Neural progenitor cell (in vitro differentiated cells): ENCODE data around the gene IL21. TPM values are rescaled to one million over a fixed set of nuclear protein-coding genes. Genes with fewer than 3 reads are reported as not detected.

ENCODE experiments used
- DNase-seq: peaks from one replicate; pipeline ENCODE4 v3.0.0-alpha.2; 2016; ENCODE audit warnings: low spot score
- H2AFZ ChIP-seq: fragments of 200-600 bp; sonication (generic); replicated peaks from 2 replicates; pipeline ENCODE4 v1.6.1; 2016; ENCODE audit warnings: antibody characterized with exemption
- H3F3A ChIP-seq: fragments of 200-600 bp; sonication (generic); 2 replicates; pipeline ENCODE4 v1.6.1; 2016; ENCODE audit warnings: antibody characterized with exemption, low read depth
- H3K27ac ChIP-seq: fragments of 200-600 bp; sonication (generic); 2 replicates; pipeline ENCODE4 v1.5.1; 2016; ENCODE audit warnings: mild to moderate bottlenecking
- H3K27me3 ChIP-seq: fragments of 200-600 bp; sonication (generic); 2 replicates; pipeline ENCODE4 v1.6.1; 2016; ENCODE audit warnings: mild to moderate bottlenecking, moderate library complexity
- H3K36me3 ChIP-seq: fragments of 200-600 bp; sonication (generic); 2 replicates; pipeline ENCODE4 v1.5.1; 2016
- H3K4me1 ChIP-seq: fragments of 200-600 bp; sonication (generic); 2 replicates; pipeline ENCODE4 v1.6.1; 2016; ENCODE audit warnings: mixed run types
- H3K4me2 ChIP-seq: fragments of 200-600 bp; sonication (generic); 2 replicates; pipeline ENCODE4 v1.6.1; 2016
- H3K4me3 ChIP-seq: fragments of 200-600 bp; sonication (generic); 2 replicates; pipeline ENCODE4 v1.5.1; 2016
- H3K79me2 ChIP-seq: fragments of 200-600 bp; sonication (generic); 2 replicates; pipeline ENCODE4 v1.6.1; 2016; ENCODE audit warnings: low read depth
- H3K9ac ChIP-seq: fragments of 200-600 bp; sonication (generic); 2 replicates; pipeline ENCODE4 v1.6.1; 2016
- H3K9me3 ChIP-seq: fragments of 200-600 bp; sonication (generic); 2 replicates; pipeline ENCODE4 v1.5.1; 2016; ENCODE audit warnings: low read depth
- H4K20me1 ChIP-seq: fragments of 200-600 bp; sonication (generic); 2 replicates; pipeline ENCODE4 v1.6.1; 2016; ENCODE audit warnings: low read depth
- H3K27ac Mint-ChIP-seq: 3 replicates; pipeline ENCODE4 v1.8.0; 2021; ENCODE audit warnings: mixed read lengths
- H3K27me3 Mint-ChIP-seq: 2 replicates; pipeline ENCODE4 v1.8.0; 2022; ENCODE audit warnings: low read depth, mild to moderate bottlenecking, inconsistent platforms, moderate library complexity, mixed read lengths; ENCODE audit not compliant: insufficient read depth
- H3K36me3 Mint-ChIP-seq: 3 replicates; pipeline ENCODE4 v1.8.0; 2021; ENCODE audit warnings: mixed read lengths
- H3K4me1 Mint-ChIP-seq: 3 replicates; pipeline ENCODE4 v1.8.0; 2021; ENCODE audit warnings: mixed read lengths
- H3K4me3 Mint-ChIP-seq: 3 replicates; pipeline ENCODE4 v1.8.0; 2021; ENCODE audit warnings: mild to moderate bottlenecking, moderate library complexity, mixed read lengths
- H3K9me3 Mint-ChIP-seq: 3 replicates; pipeline ENCODE4 v1.8.0; 2020; ENCODE audit warnings: mixed read lengths
- CTCF ChIP-seq: fragments of 200-600 bp; sonication (generic); IDR thresholded peaks from 2 replicates; pipeline ENCODE4 v1.5.1; 2017; ENCODE audit warnings: antibody characterized with exemption, mild to moderate bottlenecking
- EZH2 ChIP-seq: fragments of 200-600 bp; sonication (generic); IDR thresholded peaks from 2 replicates; pipeline ENCODE4 v1.6.1; 2017; ENCODE audit warnings: antibody characterized with exemption, mild to moderate bottlenecking, moderate library complexity
- EZH2phosphoT487 ChIP-seq: fragments of 200-600 bp; sonication (generic); IDR thresholded peaks from 2 replicates; pipeline ENCODE4 v1.6.1; 2017; ENCODE audit warnings: antibody characterized with exemption
- total RNA-seq: library from RNA; depleted of rRNA; stranded (reverse); fragments of >200 nt; gene quantifications from 2 replicates; pipeline ENCODE4 v1.2.3, GENCODE V29; 2015; ENCODE audit warnings: low replicate concordance

IL21 gene
- total RNA-seq, 1 donor from 2014 or later, result not detected

- no peaks in the 10 kb centered on the region for H3K9me3 ChIP-seq
- no peaks in the 10 kb centered on the region for H3K36me3 Mint-ChIP-seq
- no peak overlapping the region for H3K4me2 ChIP-seq
- no peaks in the 10 kb centered on the region for H3K36me3 ChIP-seq
- no peaks in the 10 kb centered on the region for H3K9me3 Mint-ChIP-seq
- no peaks in the 10 kb centered on the region for H4K20me1 ChIP-seq
- no peak overlapping the region for H3K27ac ChIP-seq
- no peak overlapping the region for H3K4me3 Mint-ChIP-seq
- H2AFZ ChIP-seq, result no peak overlapping the region
- H3K27ac Mint-ChIP-seq, result no peak overlapping the region
- H3K4me1 ChIP-seq, result no peaks in the 10 kb centered on the region
- H3K4me3 ChIP-seq, result no peak overlapping the region
- H3K27me3 ChIP-seq, result no peaks in the 10 kb centered on the region
- H3K4me1 Mint-ChIP-seq, result no peaks in the 10 kb centered on the region
- TF ChIP-seq CTCF (no peak), EZH2 (no peak)
- no peak overlapping the region for H3K9ac ChIP-seq
- no peaks in the 10 kb centered on the region for H3F3A ChIP-seq
- H3K27me3 Mint-ChIP-seq, result peaks cover 2% of the 10 kb centered on the region
- no peak for DNase-seq
- H3K79me2 ChIP-seq, result no peaks in the 10 kb centered on the region
These were observed 6.2 kb downstream of the IL21 start for GRCh38 chr4:122614621-122615020.

GRCh38 chr4:122612540-122612939 lies 8.3 kb downstream of the IL21 start:
- no peaks in the 10 kb centered on the region for H3K36me3 ChIP-seq
- no peaks in the 10 kb centered on the region for H4K20me1 ChIP-seq
- no peaks in the 10 kb centered on the region for H3K9me3 ChIP-seq
- Mint-ChIP-seq H3K27me3 (no peaks in the 10 kb centered on the region), H3K27ac (no peak overlapping the region), H3K36me3 (no peaks in the 10 kb centered on the region), H3K4me3 (no peak overlapping the region), H3K4me1 (no peaks in the 10 kb centered on the region), H3K9me3 (no peaks in the 10 kb centered on the region)
- no peak overlapping the region for H3K27ac ChIP-seq
- no peaks in the 10 kb centered on the region for H3K79me2 ChIP-seq
- TF ChIP-seq EZH2 (no peak), CTCF (no peak), EZH2phosphoT487 (no peak)
- H3K9ac ChIP-seq, result no peak overlapping the region
- no peaks in the 10 kb centered on the region for H3K27me3 ChIP-seq
- no peaks in the 10 kb centered on the region for H3K4me1 ChIP-seq
- H3F3A ChIP-seq, result no peaks in the 10 kb centered on the region
- DNase-seq, result no peak
- H3K4me2 ChIP-seq, result no peak overlapping the region
- no peak overlapping the region for H3K4me3 ChIP-seq
- no peak overlapping the region for H2AFZ ChIP-seq

GRCh38 chr4:122606364-122607043 lies 14.4 kb downstream of the IL21 start:
- Histone ChIP-seq H3K27ac (no peak overlapping the region), H3F3A (no peaks in the 10 kb centered on the region), H3K4me1 (no peaks in the 10 kb centered on the region), H3K4me2 (no peak overlapping the region), H3K79me2 (no peaks in the 10 kb centered on the region), H3K9ac (no peak overlapping the region), H3K36me3 (no peaks in the 10 kb centered on the region), H3K9me3 (no peaks in the 10 kb centered on the region), H3K27me3 (no peaks in the 10 kb centered on the region), H3K4me3 (no peak overlapping the region), H4K20me1 (no peaks in the 10 kb centered on the region), H2AFZ (peak overlapping the region; percentile 81)
- Mint-ChIP-seq H3K4me1 (no peaks in the 10 kb centered on the region), H3K9me3 (no peaks in the 10 kb centered on the region), H3K27ac (no peak overlapping the region), H3K4me3 (no peak overlapping the region), H3K36me3 (no peaks in the 10 kb centered on the region), H3K27me3 (no peaks in the 10 kb centered on the region)
- DNase-seq, result peak; percentile 11
- TF ChIP-seq CTCF (no peak), EZH2 (no peak), EZH2phosphoT487 (no peak)
